GM13976 (cell line): ENCODE results near the gene BTG1.

Experiments used
- DNase-seq: peaks from one replicate; pipeline ENCODE4 v3.0.0; 2012; ENCODE audit warnings: low spot score
- CTCF ChIP-seq: IDR thresholded peaks from 2 replicates; pipeline ENCODE4 v1.5.1; 2012; ENCODE audit warnings: borderline replicate concordance, mild to moderate bottlenecking; ENCODE audit not compliant: insufficient read depth; ENCODE audit errors: extremely low read depth, missing control alignments, control extremely low read depth
- in situ Hi-C: fragments of 300-500 bp; cut with MboI; formaldehyde crosslinking; loops from one replicate; pipeline ENCODE4 v1.12.0; 2022; ENCODE audit warnings: low sequenced_read_pairs, mixed read lengths, inconsistent platforms; ENCODE audit not compliant: unreplicated experiment

The BTG1 gene

GRCh38 chr12:92123780-92124688, 21.6 kb downstream of the BTG1 start:
- DNase-seq, result no peak
- in situ Hi-C loops, result no loop called here
- no peak for TF ChIP-seq CTCF

GRCh38 chr12:92122941-92123779, 22.5 kb downstream of the BTG1 start:
- TF ChIP-seq CTCF, result no peak
- in situ Hi-C loops, result no loop called here
- no peak for DNase-seq

GRCh38 chr12:92121826-92122225, 23.8 kb downstream of the BTG1 start:
- no peak for TF ChIP-seq CTCF
- in situ Hi-C loops, result no loop called here
- DNase-seq, result no peak

- no peak for DNase-seq
- in situ Hi-C loops, result no loop called here
- no peak for TF ChIP-seq CTCF
These were observed 26.7 kb downstream of the BTG1 start for GRCh38 chr12:92118826-92119536.

GRCh38 chr12:92114834-92115233, 30.8 kb downstream of the BTG1 start:
- no peak for DNase-seq
- in situ Hi-C loops, result no loop called here
- TF ChIP-seq CTCF, result no peak

GRCh38 chr12:92111256-92111655, 34.4 kb downstream of the BTG1 start:
- in situ Hi-C loops, result no loop called here
- TF ChIP-seq CTCF, result no peak

More at GRCh38 chr12:92111256-92111655, 34.4 kb downstream of the BTG1 start:
- DNase-seq, result no peak
